CD8-positive, alpha-beta memory T cell (primary cell): ENCODE data around the gene CGB3. TPM values are rescaled to one million over a fixed set of nuclear protein-coding genes. Genes with fewer than 3 reads are reported as not detected.
"Not testable (repeated sequence)": the region's sequence is repeated elsewhere in the genome, so short reads cannot be mapped to it uniquely, and the experiment has no call there.

Experiments used
- CTCF ChIA-PET: fragments of 350-600 bp; sonication (Branson Sonifier 250); formaldehyde crosslinking; loops from one replicate; lab custom pipeline; 2021; ENCODE audit warnings: antibody characterized with exemption; lab: Charles Lee
- POLR2A ChIA-PET: fragments of 350-600 bp; sonication (Branson Sonifier 250); formaldehyde crosslinking; loops from one replicate; lab custom pipeline; 2021; ENCODE audit warnings: antibody characterized with exemption; lab: Charles Lee
- DNase-seq, 5 donors: peaks; one replicate each; pipeline versions ENCODE4 v3.0.0 to v3.0.0-alpha.2; 2020 to 2022; ENCODE audit warnings: mixed read lengths in 1 of 5
- H3K27ac ChIP-seq: one replicate; pipeline ENCODE4 v1.7.0; 2013; ENCODE audit warnings: low read depth, mild to moderate bottlenecking, low read length, moderate library complexity
- H3K27me3 ChIP-seq: 2 replicates; pipeline ENCODE4 v1.7.0; 2013; ENCODE audit warnings: low read length, mild to moderate bottlenecking; ENCODE audit not compliant: insufficient read depth, poor library complexity, severe bottlenecking
- H3K36me3 ChIP-seq: 2 replicates; pipeline ENCODE4 v1.7.0; 2013; ENCODE audit warnings: mild to moderate bottlenecking, low read length, moderate library complexity; ENCODE audit not compliant: insufficient read depth
- H3K4me1 ChIP-seq: 2 replicates; pipeline ENCODE4 v1.7.0; 2013; ENCODE audit warnings: mild to moderate bottlenecking, low read length, moderate library complexity; ENCODE audit not compliant: insufficient read depth
- H3K4me3 ChIP-seq: 2 replicates; pipeline ENCODE4 v1.7.0; 2013; ENCODE audit warnings: mild to moderate bottlenecking, low read length
- H3K9me3 ChIP-seq: 2 replicates; pipeline ENCODE4 v1.7.0; 2013; ENCODE audit warnings: mild to moderate bottlenecking, low read length
- H3K27ac Mint-ChIP-seq, 8 donors: one replicate each; pipeline ENCODE4 v1.8.0; 2020 to 2021; ENCODE audit warnings: mixed read lengths in 8 of 8, mild to moderate bottlenecking in 6 of 8, inconsistent platforms in 3 of 8, moderate library complexity in 3 of 8
- H3K27me3 Mint-ChIP-seq, 2 donors: one replicate each; pipeline ENCODE4 v1.8.0; 2020 to 2021; ENCODE audit warnings: mixed read lengths in 2 of 2, mild to moderate bottlenecking in 1 of 2, moderate library complexity in 1 of 2
- H3K36me3 Mint-ChIP-seq, 3 donors: one replicate each; pipeline ENCODE4 v1.8.0; 2020 to 2021; ENCODE audit warnings: mixed read lengths in 3 of 3, inconsistent platforms in 1 of 3, mild to moderate bottlenecking in 1 of 3
- H3K4me1 Mint-ChIP-seq, 3 donors: one replicate each; pipeline ENCODE4 v1.8.0; 2020 to 2021; ENCODE audit warnings: mixed read lengths in 3 of 3, inconsistent platforms in 1 of 3, mild to moderate bottlenecking in 1 of 3
- H3K4me3 Mint-ChIP-seq, 7 donors: one replicate each; pipeline ENCODE4 v1.8.0; 2020 to 2021; ENCODE audit warnings: mixed read lengths in 7 of 7, mild to moderate bottlenecking in 6 of 7, moderate library complexity in 4 of 7, inconsistent platforms in 2 of 7
- H3K9me3 Mint-ChIP-seq, 5 donors: one replicate each; pipeline ENCODE4 v1.8.0; 2020 to 2022; ENCODE audit warnings: mixed read lengths in 5 of 5, mild to moderate bottlenecking in 3 of 5, moderate library complexity in 2 of 5, inconsistent platforms in 1 of 5
- polyA plus RNA-seq: library from polyadenylated mRNA; unstranded; fragments of 300-500 nt; fragmentation: Illumina TruSeq; gene quantifications from one replicate; pipeline ENCODE4 v1.2.3, GENCODE V29; 2021
- total RNA-seq, 2 experiments: library from RNA; stranded (reverse); gene quantifications; one replicate each; pipeline ENCODE4 v1.2.3, GENCODE V29; 2021

CGB3 gene
- total and polyA plus RNA-seq, 3 experiments from 2014 or later, result not detected

DNA sequence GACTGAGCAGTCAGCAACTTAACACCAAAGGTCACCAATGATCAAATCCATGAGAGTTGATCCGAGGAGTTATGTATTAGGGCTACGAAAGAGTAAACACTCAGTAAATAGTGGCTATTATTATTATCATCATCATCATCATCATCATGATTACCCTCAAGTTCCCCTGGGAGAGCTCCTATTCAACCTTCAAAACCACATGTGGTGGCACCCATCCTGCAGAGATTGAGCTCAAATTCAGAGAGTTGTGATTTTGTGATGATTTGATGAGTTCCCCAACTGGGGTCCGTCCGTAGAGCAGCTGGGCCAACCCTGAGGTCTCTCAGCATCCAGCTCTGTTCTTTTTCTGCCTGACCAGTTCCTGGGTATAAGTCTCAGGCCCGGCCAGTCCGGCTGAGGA lies 955 bp upstream of the CGB3 start:
- H3K4me1 ChIP-seq, H3K36me3 Mint-ChIP-seq, H3K4me3 Mint-ChIP-seq, H3K36me3 ChIP-seq, H3K27me3 Mint-ChIP-seq, H3K27ac ChIP-seq, H3K27ac Mint-ChIP-seq, H3K4me3 ChIP-seq, CTCF ChIA-PET, H3K27me3 ChIP-seq, DNase-seq, H3K9me3 Mint-ChIP-seq, H3K9me3 ChIP-seq, POLR2A ChIA-PET: not testable (repeated sequence)
- H3K4me1 Mint-ChIP-seq, result peaks cover 10 to 15% (median 11%) of the 10 kb centered on the region in 3 donors

DNA sequence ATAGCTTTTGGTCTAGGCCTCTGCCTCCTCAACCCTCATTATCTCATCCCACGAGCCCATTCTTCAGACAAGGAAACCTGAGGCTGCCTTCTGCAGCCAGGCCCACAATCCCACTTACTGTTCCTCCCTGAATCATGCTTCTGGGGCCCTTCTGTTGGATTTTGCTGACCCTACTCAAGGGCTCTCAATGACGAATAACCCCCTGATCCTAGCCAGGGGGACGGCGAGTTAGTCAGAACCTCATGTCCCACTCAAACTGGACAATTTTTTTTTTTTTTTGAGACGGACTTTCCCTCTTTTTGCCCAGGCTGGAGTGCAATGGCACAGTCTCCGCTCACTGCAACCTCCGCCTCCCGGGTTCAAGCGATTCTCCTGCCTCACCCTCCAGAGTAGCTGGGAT lies 2.0 kb downstream of the CGB3 start:
- no peak overlapping the region for H3K27ac Mint-ChIP-seq
- no peaks in the 10 kb centered on the region for H3K27me3 ChIP-seq
- POLR2A ChIA-PET, result no interaction called here
- no peaks in the 10 kb centered on the region for H3K36me3 ChIP-seq
- H3K4me1 Mint-ChIP-seq, result peaks cover 21 to 40% (median 23%) of the 10 kb centered on the region in 3 donors
- H3K4me3 ChIP-seq, result no peak overlapping the region
- H3K9me3 Mint-ChIP-seq, result no peaks in the 10 kb centered on the region
- no peaks in the 10 kb centered on the region for H3K9me3 ChIP-seq
- peaks cover 6% of the 10 kb centered on the region for H3K4me1 ChIP-seq
- no peak for DNase-seq
- H3K27me3 Mint-ChIP-seq, result peaks cover 0 to 3% of the 10 kb centered on the region in 2 donors
- H3K36me3 Mint-ChIP-seq, result no peaks in the 10 kb centered on the region
- no peak overlapping the region for H3K4me3 Mint-ChIP-seq
- no peak overlapping the region for H3K27ac ChIP-seq
- CTCF ChIA-PET, result interaction anchor here (1.2 kb wide), 1 partner anchor 29 kb away, joined by 4 read pairs; the partner anchor contains the start of genes GYS1 and RUVBL2

DNA sequence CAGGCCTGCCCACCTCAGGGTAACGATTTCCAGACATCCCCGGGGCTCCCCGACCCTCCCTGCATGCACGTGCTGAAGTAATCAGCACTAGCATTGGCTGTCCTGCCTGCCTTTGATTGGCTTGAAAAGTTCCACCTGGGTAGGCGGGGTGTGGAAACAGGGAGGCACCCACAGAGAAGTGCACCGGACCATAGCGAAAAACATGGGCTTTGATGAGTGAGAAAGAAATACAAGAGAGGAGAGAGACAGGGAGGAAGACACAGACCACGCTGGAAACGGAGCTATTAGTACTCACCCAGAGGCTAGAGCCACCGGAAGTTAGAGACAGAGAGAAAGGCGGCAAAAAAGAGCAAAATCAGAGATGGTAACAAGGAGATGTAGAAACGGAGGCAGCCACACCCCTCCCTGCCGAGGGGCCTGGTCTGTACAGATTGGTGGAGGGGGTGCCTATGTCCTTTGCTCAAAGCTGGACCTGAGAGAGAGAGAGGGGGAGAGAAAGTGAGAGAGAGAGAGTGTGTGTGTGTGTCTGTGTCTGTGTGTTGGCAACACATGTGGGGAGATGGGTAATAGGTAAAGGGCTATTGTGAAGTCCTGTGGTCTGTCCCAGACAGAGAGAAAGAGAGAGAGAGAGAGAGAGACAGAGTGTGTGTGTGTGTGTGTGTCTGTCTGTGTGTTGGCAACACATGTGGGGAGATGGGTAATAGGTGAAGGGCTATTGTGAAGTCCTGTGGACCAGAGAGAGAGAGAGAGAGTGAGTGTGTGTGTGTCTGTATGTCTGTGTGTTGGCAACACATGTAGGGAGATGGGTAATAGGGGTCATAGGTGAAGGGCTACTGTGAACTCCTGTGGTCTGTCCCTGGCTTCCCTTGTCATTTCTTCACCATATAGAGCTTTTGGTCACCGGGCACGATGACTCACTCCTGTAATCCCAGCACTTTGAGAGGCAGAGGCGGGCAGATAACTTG lies 2.9 kb downstream of the CGB3 start:
- peak overlapping the region in 5 of 7 donors; percentile 0 to 48 (median 23) for H3K4me3 Mint-ChIP-seq
- ChIA-PET CTCF (no interaction called here), POLR2A (no interaction called here)
- peaks cover 21 to 42% (median 23%) of the 10 kb centered on the region in 3 donors for H3K4me1 Mint-ChIP-seq
- DNase-seq, result no peak
- Histone ChIP-seq H3K36me3 (no peaks in the 10 kb centered on the region), H3K27me3 (no peaks in the 10 kb centered on the region), H3K9me3 (no peaks in the 10 kb centered on the region), H3K27ac (no peak overlapping the region), H3K4me3 (no peak overlapping the region), H3K4me1 (peaks cover 6% of the 10 kb centered on the region)
- no peaks in the 10 kb centered on the region for H3K36me3 Mint-ChIP-seq
- H3K9me3 Mint-ChIP-seq, result no peaks in the 10 kb centered on the region
- peaks cover 0 to 3% of the 10 kb centered on the region in 2 donors for H3K27me3 Mint-ChIP-seq
- H3K27ac Mint-ChIP-seq, result peak overlapping the region in 6 of 8 donors; percentile 1 to 88 (median 14)

DNA sequence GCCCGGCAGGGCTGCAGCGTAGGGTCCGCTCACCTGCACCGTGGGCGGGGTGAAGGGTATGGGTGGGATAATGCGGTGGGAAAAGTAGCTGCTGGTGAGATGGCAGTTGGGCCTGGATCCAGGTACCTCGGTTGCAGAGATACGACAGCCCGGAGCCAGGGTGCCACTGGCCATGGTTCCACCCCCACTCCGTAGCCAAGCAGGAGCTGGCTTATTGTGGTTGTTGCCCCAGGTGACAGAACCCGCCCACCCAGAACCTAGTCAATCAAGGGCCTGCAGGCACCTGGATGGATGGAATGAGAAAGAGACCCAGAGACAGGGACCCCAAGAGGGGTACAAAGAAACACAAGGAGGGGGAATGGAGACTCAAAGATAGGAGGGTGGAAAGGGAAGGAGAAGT lies 3.8 kb downstream of the CGB3 start:
- no peak overlapping the region for H3K4me3 ChIP-seq
- H3K36me3 Mint-ChIP-seq, result peaks cover 0 to 3% (median 0%) of the 10 kb centered on the region in 3 donors
- H3K27ac Mint-ChIP-seq, result peak overlapping the region in 2 of 8 donors; percentile 40 to 68
- H3K27me3 ChIP-seq, result no peaks in the 10 kb centered on the region
- ChIA-PET CTCF (no interaction called here), POLR2A (interaction anchor here (0.8 kb wide), 1 partner anchor 27 kb away, joined by 4 read pairs; the partner anchor contains the start of genes GYS1 and RUVBL2)
- no peaks in the 10 kb centered on the region for H3K36me3 ChIP-seq
- no peak overlapping the region for H3K27ac ChIP-seq
- peaks cover 0 to 3% of the 10 kb centered on the region in 2 donors for H3K27me3 Mint-ChIP-seq
- H3K9me3 Mint-ChIP-seq, result no peaks in the 10 kb centered on the region
- H3K4me1 Mint-ChIP-seq, result peaks cover 21 to 42% (median 23%) of the 10 kb centered on the region in 3 donors
- H3K9me3 ChIP-seq, result no peaks in the 10 kb centered on the region
- H3K4me3 Mint-ChIP-seq, result peak overlapping the region in 5 of 7 donors; percentile 46 to 90 (median 57)
- DNase-seq, result no peak
- peaks cover 6% of the 10 kb centered on the region for H3K4me1 ChIP-seq

DNA sequence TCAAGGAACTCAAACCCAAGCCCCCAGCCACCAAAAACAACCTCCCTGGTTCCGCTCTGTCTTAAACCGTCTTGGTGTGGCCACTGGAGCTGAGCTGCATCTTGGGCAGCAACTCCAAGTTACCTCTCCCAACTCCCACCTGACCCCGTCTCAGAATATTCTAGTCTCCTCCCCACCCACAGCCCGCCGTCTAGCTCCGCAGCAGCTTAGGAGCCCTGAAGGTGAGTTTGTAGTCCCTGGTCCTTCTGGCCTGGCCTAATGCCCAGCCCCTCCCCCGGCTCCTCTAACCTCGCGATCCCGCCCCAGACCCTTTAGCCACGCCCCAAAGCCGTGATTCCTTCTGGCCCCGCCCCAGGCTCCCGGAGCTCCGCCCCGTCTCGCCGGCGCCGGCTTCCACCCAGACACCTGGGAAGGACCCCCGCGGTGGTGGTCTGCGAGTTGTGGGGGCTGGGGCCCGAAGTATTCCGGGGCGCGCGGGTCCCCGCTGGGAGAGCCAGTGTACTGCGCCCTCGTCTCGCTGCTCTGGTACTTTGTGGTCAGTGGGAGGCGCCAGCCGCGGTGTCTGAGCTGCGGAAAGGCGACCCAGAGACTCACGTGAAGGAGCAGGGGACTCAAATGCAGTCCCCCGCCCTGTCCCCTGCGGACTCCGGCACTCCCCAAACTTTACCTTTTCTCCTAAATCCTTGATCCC lies 4.7 kb downstream of the CGB3 start:
- no peak overlapping the region for H3K27ac ChIP-seq
- H3K9me3 ChIP-seq, result no peaks in the 10 kb centered on the region
- ChIA-PET POLR2A (interaction anchor here (0.8 to 1.6 kb wide), 2 partner anchors 26 kb away, joined by 4 to 10 read pairs; partner anchors contain the start of genes GYS1 and RUVBL2), CTCF (interaction anchor here (0.7 to 3.4 kb wide), 5 partner anchors 20 to 87 kb away, joined by 3 to 25 read pairs (median 10); partner anchors contain the start of genes GYS1 and RUVBL2)
- H3K4me3 ChIP-seq, result peak overlapping the region; percentile 61
- peak overlapping the region in 6 of 8 donors; percentile 40 to 93 (median 84) for H3K27ac Mint-ChIP-seq
- H3K4me1 Mint-ChIP-seq, result peaks cover 21 to 42% (median 23%) of the 10 kb centered on the region in 3 donors
- H3K4me1 ChIP-seq, result peaks cover 6% of the 10 kb centered on the region
- H3K36me3 Mint-ChIP-seq, result peaks cover 0 to 7% (median 0%) of the 10 kb centered on the region in 3 donors
- no peaks in the 10 kb centered on the region for H3K9me3 Mint-ChIP-seq
- H3K27me3 Mint-ChIP-seq, result no peaks in the 10 kb centered on the region
- peak; percentile 47 to 74 (median 61) for DNase-seq
- no peaks in the 10 kb centered on the region for H3K27me3 ChIP-seq
- peak overlapping the region; percentile 77 to 94 (median 89) for H3K4me3 Mint-ChIP-seq
- no peaks in the 10 kb centered on the region for H3K36me3 ChIP-seq

DNA sequence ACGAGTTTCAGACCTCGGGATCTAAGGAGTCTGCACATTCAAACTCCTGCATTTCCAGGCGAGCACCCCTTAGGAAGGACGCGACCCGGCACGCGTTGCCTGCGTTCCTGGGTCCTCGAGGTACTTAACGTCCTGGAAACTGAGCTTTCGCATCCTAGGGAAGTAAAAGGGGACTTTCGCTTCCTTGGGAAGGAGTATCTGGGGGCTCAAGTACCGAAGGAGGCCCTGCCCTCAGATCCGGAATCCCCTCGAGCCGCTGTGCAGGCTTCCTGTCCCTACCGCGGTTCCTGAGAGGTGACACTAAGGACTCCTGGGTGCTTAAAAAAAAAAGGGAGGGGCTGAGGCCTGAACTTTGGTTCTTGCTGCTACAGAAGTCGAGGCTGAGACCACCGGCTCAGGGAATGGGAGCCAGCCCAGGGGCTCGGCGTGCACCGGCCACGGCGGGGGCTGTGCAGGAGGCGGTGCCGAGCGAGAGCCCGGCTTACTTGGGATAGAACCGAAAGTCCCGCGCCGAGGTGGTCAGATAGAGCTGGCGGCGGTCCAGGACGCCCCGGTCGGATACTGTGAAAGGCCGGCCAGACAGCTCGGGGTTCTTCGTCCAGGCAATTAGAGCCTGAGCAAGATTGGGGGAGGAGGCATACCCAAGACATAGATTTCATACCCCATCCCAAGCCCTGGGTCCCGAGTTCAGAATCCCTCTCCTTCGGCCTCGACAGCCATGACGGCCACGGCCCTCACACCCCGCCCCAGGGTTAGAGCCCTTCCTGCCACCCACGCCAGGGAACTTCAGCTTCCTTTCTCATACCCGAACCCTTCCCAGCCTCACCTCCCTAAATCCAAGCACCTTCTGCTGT lies 5.5 kb downstream of the CGB3 start:
- not testable (repeated sequence) for H3K9me3 ChIP-seq, H3K27me3 Mint-ChIP-seq, H3K9me3 Mint-ChIP-seq, H3K4me1 ChIP-seq, H3K36me3 ChIP-seq, H3K27ac ChIP-seq, H3K27me3 ChIP-seq
- peak overlapping the region; percentile 61 for H3K4me3 ChIP-seq
- Mint-ChIP-seq H3K4me1 (peaks cover 21 to 42% (median 23%) of the 10 kb centered on the region in 3 donors), H3K4me3 (peak overlapping the region; percentile 77 to 94 (median 89)), H3K36me3 (peaks cover 0 to 14% (median 0%) of the 10 kb centered on the region in 3 donors), H3K27ac (peak overlapping the region in 6 of 8 donors; percentile 40 to 93 (median 84))
- DNase-seq, result peak in 3 of 5 donors; percentile 16 to 36 (median 29)
- POLR2A ChIA-PET, result interaction anchor here (1.2 to 1.6 kb wide), 2 partner anchors 25 to 452 kb away, joined by 3 to 10 read pairs; partner anchors contain the start of genes GYS1 and RUVBL2
- CTCF ChIA-PET, result interaction anchor here (0.7 to 3.4 kb wide), 8 partner anchors 10 to 88 kb away, joined by 3 to 25 read pairs (median 6); partner anchors contain the start of genes FTL, GYS1 and RUVBL2
